GM19328 (cell line): ENCODE results near the gene PIGW.

Experiments
- ATAC-seq: cut with Tn5 transposase; IDR thresholded peaks from one replicate; pipeline ENCODE4 v1.9.1; 2021; ENCODE audit warnings: mild to moderate bottlenecking, moderate library complexity; ENCODE audit not compliant: unreplicated experiment

The PIGW gene, protein sequence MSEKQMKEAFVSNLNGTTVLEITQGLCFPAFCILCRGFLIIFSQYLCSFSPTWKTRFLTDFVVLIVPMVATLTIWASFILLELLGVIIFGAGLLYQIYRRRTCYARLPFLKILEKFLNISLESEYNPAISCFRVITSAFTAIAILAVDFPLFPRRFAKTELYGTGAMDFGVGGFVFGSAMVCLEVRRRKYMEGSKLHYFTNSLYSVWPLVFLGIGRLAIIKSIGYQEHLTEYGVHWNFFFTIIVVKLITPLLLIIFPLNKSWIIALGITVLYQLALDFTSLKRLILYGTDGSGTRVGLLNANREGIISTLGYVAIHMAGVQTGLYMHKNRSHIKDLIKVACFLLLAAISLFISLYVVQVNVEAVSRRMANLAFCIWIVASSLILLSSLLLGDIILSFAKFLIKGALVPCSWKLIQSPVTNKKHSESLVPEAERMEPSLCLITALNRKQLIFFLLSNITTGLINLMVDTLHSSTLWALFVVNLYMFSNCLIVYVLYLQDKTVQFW

DNA sequence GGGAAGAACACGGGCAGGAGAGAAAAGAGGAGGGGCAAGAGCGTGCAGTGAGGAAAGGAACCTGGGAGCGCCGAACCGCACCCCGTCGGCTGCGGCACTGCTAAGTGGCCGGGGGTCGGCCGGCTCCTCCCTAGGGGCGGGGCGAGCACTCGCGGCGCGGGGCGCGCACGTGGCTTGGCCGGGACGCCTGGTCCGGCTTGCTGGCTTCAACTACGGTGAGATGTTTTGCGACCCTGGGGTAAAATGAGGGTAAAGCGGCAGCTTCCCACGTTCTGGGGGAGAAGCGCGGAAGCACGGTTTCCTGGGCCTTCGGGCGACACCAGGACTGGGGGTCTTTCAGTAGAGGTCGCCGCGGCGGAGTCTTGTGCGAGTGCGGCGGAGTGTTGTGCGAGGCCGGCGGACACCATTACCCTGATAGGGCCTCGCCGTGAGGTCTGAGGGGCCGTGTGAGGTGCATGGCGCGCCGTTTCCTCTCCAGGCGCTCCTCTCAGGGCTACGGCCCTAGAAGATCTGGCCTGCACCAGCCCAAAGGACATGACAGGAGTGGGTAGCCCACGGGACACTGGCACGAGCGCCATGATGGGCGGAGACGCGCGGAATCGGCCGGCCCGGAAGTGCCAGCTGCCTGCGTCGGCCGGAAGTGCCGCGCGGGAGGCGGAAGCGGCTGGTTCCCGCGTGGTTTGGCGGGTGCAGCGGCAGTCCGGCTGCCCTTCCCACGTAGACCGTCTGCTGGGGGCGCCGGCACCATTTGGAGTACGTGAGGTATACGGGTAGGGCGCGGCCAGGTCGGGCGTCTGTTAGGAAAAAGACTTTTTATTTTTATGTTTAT is at the start of gene PIGW, which contains the start of gene MYO19:
Gene PIGW (plus strand): TSS at position 148 of the 829 bp plus-strand sequence. CDS start 2,115 bp downstream, outside the sequence.
Gene MYO19 (minus strand): TSS at position 29 of the 829 bp plus-strand sequence. CDS start 2,330 bp downstream, outside the sequence.
- peak; percentile 70 for ATAC-seq

DNA sequence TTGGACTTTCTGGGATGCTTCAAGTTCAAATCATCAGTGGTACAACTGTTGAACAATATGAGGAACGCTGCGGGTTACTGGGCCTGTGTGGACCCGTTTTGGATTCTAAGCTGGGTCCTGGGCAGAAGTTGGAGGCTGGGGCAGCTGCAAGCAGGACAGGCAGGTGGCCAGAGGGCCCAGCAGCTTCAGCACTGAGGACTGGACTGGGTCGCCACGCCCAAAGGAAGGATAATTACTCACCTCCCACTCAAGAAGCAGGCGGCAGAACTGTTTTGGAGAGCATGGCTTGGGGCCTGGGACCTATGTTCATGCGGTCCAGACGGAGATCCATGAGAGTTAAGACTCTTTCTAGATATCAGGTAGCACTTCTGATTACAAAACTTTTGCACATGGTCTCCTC is 49.8 kb upstream of the PIGW start:
- ATAC-seq: no peak

DNA sequence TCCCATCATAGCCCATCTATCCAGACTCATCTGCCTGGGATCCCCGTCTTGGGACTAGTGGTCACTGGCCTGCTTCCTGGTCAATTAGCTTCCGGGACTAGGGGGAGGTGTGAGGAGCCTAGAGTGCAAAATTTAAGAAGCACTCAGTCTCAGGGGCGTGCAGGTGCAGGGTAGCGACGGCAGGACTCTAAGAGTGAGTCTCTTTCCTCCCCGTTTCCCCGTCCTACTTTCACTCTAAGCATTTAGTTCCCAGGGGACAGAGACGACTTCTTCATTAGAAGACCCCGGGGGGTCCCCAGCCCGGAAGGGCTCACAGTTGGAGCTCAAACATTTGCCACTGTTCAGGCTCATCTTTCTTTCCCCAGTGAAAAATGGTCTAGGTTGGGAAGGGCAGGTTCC is 49.0 kb upstream of the PIGW start:
- ATAC-seq: no peak

DNA sequence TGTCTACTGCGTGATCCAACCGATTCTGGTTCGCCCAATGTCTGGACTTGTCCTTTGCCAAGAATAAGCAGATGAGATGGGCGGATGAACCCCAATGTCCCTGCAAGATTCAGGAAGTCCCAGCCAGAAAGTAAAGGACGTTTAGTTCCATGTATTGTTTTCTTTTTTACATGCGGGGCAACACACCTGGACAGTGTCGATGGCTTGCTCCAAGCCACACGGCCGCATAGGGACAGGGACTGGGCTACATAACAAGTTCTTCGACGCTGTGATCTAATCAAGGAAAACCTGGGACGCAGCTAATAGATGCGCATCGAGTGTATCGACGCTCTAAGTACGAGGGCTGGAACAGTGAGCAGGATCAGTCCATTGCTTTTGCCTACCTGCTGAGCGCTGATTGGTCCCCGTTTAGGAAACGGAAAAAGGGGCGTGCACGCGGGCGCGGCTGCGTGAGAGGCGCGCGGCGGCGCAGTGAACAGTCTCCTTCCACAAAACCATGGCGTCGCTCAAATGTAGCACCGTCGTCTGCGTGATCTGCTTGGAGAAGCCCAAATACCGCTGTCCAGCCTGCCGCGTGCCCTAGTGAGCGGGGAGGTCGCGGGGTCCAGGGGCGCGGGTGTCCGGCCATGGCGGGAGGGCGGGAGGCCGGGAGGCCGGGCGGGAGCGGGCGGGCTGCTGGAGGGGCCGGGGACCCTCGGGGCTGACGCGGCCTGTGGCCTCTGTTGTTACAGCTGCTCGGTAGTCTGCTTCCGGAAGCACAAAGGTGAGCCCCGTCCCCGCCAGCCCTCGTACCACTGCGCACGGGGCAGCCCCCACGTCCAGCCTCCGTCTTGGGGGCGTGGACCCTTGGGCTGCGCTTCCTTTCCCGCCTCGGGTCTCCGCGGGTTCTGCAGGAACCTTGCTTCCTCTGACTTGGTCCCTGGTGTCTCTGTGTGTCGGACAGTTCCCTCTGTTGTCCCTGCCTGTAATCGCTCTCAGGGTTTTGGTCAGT is 48.3 kb upstream of the PIGW start, which contains the start of gene ZNHIT3:
Gene ZNHIT3 (plus strand): TSS at position 478 of the 991 bp plus-strand sequence. CDS start 19 bp downstream, at position 497.
- peak; percentile 79 for ATAC-seq

DNA sequence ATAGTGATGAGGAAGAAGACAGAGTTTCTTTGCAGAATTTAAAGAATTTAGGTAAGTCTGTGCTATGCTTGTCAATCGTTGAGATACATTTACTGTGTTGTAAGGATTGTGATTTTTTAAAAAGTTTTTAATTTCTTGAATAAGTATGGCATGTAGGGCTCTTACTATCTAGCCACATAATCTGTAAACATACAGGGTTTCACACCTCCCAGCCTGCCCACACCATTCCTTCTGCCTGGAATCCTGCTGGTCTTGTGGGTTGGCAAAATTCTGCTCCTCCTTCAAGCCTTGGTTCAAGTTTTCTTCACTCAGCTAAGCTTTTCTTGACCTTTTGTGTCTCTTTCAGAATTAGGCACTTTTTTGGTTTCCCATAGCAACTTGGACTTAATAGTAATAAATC is 40.8 kb upstream of the PIGW start:
- no peak for ATAC-seq

DNA sequence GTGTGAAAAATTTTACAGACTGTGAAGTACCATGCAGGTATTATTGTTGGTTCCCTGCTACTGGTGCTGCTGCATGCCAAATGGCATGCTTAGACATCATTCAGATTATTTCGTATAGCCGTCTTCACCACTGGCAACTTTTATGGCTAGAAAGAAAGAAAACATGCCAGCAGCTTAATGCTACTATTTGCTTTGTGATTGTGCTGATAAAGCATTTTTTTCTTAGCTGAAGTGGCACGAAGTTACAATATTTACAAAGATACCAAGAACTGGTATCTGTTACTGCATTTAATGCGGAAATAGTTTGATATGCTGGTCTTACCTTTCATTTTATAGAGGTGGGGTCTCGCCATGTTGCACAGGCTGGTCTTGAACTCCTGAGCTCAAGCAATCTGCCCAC is 40.1 kb upstream of the PIGW start:
- no peak for ATAC-seq

DNA sequence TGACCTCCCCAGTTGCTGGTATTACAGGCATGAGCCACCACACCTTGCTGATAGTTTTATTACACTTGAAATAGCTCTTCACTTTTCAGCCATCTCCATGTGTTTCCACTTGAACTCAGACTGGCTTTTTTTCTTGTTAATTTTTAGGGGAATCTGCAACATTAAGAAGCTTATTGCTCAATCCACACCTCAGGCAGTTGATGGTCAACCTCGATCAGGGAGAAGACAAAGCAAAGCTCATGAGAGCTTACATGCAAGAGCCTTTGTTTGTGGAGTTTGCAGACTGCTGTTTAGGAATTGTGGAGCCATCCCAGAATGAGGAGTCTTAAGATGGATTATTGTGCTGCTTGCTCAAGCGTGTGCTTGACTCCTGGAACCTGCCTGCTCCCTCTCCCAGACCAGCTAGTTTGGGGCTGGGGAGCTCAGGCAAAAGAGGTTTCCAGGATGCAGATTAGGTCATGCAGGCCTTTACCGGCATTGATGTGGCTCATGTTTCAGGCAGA is 39.7 kb upstream of the PIGW start:
- no peak for ATAC-seq

DNA sequence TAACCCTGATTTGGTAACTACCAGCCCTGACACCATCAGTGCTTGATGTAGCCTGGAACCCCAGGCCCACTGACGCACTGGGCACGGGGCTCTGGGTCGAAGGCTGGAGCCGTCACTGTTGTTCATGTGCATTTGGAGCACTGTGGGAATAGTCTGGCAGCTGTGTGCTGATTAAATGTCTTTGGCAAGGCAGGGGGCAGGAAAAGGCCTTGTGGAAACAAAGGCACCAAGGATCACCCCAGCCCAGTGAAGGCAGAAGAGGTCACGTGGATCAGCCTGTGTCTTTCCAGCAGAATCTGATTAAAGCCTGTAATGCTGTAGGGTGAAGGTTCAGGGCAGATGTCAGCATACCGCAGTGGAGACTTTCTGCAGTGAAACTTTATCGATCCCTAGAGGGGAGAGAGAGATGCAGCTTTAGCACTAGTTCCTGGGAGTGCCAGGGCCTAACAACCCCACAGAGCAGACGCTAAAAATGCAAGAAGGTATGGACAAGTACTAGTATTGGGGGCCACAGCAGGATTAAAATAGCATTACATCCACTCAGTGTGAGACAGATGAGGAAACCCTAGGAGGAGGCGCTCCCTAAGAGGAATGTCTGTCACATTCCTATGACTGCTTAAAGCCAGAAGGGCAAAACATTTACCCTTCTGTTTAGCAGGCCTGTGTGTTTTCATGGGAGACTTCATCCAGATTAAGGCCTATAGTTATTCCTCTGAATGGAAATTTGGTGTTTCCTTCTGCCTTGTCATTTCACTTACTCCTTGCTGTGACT is 38.6 kb upstream of the PIGW start:
- ATAC-seq: no peak

DNA sequence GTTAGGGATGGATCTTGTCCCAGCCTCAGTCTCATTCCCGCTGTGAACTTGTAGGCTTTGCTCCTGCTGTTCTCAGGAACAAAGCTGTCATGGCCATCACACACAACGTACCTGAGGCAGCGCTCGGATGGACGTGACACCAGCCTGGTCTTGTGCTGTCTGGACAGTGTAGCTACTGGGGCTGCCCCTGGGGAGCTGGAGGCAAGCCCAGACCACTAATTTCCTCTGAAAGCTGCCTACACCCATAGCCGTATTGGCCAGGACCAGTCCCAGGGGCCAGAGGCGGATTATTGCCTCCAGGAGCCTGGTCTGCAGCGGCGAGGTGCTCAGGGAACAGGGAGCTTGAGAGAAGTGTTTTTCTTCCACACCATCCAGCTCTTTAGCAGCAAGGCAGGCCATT is 36.6 kb upstream of the PIGW start:
- ATAC-seq: no peak

DNA sequence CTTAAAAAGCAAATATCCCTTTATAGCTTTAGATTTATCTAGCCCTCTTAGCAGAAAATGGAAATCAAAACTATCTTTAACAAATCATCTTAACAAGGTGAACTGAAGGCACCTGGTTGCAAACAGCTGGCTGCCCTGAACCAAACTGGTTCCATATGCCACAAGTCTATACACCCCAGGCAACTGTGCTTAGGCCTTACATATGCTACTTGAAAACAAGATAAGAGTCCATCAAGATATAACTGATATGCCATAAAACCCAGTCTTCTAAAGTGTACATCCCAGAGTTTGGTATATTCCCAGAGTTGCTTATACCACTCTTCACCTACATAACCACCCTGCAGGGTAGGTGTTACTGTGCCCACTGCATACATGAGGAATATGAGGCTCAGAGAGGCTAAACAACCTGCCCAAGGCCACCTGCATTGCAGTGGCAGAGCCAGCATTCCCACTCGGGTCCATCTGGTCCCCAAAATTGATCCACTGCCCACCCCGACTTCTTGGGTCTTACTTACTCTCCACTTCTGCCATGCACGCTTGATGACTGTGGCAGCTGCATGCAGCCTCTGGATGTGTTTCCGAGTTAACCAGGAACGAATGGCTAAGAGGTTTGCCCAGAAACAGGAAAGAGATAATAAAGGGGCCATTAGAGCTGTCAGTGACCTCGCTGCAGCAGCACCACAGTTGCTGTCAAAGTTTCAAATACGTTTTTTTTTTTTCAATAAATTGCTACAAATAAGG is 36.1 kb upstream of the PIGW start:
- no peak for ATAC-seq

DNA sequence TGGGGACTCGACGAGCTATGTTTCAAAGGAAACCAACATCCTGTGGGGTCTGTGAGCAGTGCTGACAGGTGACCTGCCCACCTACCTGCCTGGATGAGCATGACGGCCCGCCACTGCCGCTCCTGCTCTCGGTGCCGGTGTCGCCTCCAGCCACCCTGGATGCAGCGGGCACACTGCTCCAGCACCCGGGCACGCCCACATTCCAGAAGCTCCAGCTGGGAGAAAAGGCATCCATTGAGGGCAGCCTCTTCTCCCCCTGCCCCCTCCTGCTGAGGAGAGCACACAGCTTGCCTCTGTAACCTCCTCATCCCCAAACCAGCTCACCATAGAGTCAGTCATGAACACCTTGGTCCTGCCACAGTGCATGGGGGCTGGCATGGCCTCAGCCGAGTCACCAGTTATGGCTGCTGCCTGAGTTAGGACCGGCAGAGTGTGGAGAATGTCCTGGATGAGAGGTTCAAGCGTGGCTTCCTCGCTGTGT is 34.0 kb upstream of the PIGW start:
- no peak for ATAC-seq

DNA sequence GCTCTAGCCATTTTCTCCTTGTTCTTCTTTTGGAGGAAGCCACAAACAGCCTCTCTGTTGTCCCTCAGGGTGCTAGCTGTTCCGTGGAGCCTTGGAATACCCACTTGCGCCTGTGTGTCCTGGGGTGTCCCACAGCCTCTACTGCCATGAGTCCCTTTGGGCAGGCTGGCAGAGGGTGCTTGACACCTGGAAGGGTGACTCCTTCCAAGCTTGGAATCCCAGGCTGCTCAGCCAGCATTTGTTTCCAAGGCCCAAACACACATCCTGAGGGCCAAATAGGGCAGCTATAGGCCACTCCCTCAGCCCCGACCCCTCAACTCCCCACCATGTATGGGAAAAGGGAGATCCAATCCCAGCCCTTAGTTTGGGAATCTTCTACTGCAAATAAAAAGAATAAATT is 33.4 kb upstream of the PIGW start:
- no peak for ATAC-seq

DNA sequence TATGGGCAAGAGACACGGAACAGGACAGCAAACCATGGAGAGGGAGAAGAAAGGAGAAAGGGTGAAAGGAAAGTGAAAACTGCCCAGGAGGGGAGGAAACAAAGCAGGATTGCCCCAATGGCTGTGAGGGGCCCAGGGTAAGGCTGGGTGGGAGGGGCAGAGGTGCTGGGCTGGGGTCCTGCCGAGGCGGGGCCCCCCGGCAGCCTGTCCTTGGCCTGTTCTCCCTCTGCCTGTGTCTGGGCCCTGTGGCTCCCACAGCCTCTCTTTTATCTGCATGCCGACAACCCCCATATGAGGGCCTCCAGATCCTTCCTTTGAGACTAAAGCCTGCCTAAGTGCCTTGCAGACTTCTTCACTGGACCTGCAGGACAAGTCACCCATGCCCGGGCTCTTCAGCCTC is 32.8 kb upstream of the PIGW start:
- ATAC-seq: no peak

DNA sequence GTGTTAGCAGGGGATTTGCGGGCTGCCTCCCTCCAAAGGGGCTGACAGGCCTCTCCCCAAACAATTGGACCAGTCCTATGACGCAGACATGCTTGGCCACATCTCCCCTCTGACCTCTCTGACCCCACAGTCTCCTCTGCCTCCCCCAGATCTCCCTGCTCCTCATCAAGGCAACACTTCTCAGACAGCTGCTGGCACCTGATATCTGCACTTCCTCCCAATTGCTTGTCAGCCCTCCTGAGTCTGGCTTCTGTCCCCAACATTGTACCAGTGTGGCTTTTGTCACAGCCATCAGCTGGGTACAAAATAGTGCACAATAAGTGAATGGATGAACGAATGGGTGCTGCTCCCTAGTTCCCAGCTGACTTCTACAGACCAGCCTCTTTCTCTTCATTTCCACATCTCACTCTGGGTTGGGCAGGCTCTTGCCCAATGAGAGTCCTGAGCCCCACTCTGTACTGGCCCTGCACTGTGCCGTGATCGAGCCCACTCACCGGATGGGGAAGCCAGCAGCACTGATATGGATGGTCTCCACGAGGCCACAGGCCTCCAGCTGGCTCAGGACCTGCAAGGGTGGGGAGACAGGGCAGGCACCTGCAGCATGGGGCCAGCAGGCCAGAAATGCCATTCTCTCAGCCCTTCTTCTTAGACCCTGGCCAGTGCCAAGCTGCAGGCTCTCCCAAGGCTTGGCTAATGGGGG is 31.2 kb upstream of the PIGW start:
- ATAC-seq: no peak

DNA sequence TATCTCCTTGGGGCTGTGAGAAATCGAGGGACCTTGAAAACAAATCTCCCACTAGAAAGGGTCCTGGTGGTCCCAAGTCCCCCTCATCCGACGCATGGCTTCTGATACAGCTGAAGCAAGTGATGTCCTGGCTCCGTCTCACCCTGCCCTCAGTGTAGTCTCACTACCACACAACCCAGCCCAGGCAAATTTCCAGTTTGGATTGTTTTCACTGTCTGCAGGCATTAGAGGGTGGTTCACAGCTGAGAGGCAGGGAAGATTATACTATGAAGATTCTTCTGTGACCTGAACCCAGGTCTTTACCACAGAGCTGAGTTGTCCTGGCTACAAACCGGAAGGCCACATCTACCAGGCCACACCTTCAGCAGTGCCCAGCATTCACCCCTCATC is 30.6 kb upstream of the PIGW start:
- ATAC-seq: no peak

DNA sequence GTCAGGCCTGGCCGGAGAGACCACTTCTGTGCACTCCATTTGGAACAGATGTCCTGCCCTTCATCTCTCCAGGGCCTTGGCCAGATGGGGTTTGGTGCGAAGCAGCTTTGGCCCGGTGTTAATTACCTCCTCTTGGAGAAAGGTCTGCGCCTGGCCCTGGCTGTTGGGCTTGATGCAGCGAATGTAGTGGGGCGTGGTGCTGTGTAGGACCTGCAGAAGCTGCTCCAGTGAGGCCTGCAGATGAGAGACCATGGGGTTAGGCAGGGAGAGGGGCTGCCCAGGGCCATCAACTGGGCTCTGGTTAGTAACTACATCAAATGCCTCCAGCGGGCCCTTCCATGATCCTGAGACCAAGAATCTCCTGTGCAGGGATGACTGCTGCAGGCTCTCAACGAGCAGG is 29.6 kb upstream of the PIGW start:
- no peak for ATAC-seq

DNA sequence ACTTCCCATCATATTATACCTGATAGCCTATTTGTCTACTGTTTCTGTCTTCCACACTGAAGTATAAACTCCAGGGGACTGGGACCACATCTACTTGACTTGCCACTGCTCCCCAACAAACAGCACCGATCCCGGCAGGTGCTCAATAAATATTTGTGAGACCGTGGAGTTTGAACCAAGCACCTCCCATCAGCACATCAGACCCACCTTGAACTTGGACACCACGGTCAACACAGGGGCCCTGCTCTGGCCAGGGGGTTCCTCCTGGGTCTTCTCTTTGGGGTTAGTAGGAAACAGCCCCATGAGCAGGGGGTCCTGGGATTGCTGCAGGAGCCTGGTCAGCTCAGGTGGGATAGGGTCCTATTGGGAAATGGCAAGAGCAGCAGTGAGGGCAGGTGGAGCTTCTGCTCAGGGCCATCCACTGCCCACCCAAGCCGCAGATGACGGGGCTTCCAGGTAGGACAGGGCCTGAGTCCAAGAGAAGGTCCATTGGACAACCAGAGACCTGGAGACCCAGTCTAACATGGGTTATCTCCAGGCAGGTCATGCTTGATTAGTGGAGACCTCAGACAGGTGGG is 28.4 kb upstream of the PIGW start:
- ATAC-seq: no peak

DNA sequence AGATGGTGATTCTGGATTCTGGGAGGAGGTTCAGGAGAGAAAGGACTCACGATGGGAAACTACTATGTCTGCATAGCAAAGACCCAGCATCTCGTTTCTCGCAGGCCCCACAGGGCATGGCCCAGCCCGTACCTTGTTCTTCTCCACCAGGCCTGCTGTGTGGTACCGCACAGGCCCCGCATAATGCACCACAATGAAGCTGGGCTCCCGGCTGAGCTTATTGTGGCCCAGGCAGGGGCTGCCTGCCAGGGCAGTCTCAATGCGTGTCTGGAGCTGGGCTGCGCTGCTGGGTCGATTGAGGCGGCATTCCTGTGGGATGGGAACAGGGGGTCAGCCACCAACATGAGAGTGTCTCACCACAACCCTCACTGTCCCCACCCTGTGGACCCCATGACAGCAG is 28.0 kb upstream of the PIGW start:
- no peak for ATAC-seq
